ENCODE data around the gene GPC5. TPM values are rescaled to one million over a fixed set of nuclear protein-coding genes. Genes with fewer than 3 reads are reported as not detected.

Gene GPC5
- total RNA-seq, 4 donors from 2014 or later, result 0.47 TPM; not detected in 3

- TF ChIP-seq CTCF (IDR thresholded peaks at IDR 0.05), result no peak
- TF ChIP-seq POLR2A (IDR thresholded peaks at IDR 0.05), result no peak
- TF ChIP-seq EP300 (IDR thresholded peaks at IDR 0.05), result no peak
- TF ChIP-seq POLR2AphosphoS5 (IDR thresholded peaks at IDR 0.05), result no peak
- ATAC-seq, result no peak
- Histone ChIP-seq H3K27ac (no peak overlapping the region), H3K4me1 (no peaks in the 10 kb centered on the region), H3K9me3 (no peaks in the 10 kb centered on the region), H3K4me3 (no peak overlapping the region), H3K27me3 (no peaks in the 10 kb centered on the region), H3K36me3 (no peaks in the 10 kb centered on the region)
- WGBS, 2 donors (ENCODE audit: low coverage in 1 of 2), result 81 to 90% methylated on average over 3 of the region's 3 CpGs
These were observed 1224.5 kb downstream of the GPC5 start for GRCh38 chr13:92622905-92623304.

- Histone ChIP-seq H3K36me3 (no peaks in the 10 kb centered on the region), H3K4me3 (no peak overlapping the region), H3K27ac (no peak overlapping the region), H3K9me3 (no peaks in the 10 kb centered on the region), H3K4me1 (no peaks in the 10 kb centered on the region), H3K27me3 (no peaks in the 10 kb centered on the region)
- WGBS, 2 donors (ENCODE audit: low coverage in 1 of 2), result 72 to 80% methylated on average over 3 to 4 of the region's 4 CpGs
- ATAC-seq, result no peak
- TF ChIP-seq POLR2AphosphoS5 (IDR thresholded peaks at IDR 0.05), result no peak
These were observed 1227.9 kb downstream of the GPC5 start for GRCh38 chr13:92626274-92626673.

DNA sequence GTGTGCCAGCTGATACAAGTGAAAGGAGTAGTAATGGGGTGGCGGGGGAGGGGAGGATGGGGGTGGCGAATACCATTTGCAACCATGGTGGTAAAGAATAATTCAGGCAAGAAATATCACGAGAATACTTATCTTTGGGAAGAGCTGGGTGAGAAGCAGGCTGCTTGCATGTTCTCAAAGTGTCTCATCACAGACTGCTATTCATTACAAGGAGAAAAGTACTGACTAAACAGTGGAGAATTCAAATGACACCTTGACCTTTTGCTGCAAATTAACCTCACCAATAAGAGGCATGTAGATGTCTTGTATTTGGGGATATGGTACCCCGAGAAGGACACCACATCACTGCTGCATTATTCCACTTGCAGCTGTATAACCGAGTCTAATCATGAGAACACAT is 1242.5 kb downstream of the GPC5 start:
- Histone ChIP-seq H3K36me3 (no peaks in the 10 kb centered on the region), H3K27ac (no peak overlapping the region), H3K9me3 (no peaks in the 10 kb centered on the region), H3K4me1 (no peaks in the 10 kb centered on the region), H3K4me3 (no peak overlapping the region), H3K27me3 (no peaks in the 10 kb centered on the region)
- no peak for TF ChIP-seq CTCF (IDR thresholded peaks at IDR 0.05)
- no peak for TF ChIP-seq POLR2AphosphoS5 (IDR thresholded peaks at IDR 0.05)
- no peak for TF ChIP-seq POLR2A (IDR thresholded peaks at IDR 0.05)
- no peak for TF ChIP-seq EP300 (IDR thresholded peaks at IDR 0.05)
- no peak for ATAC-seq
- 73 to 76% methylated on average over 3 to 4 of the region's 5 CpGs for WGBS, 2 donors (ENCODE audit: low coverage in 1 of 2)

GRCh38 chr13:92649140-92649813 is 1250.9 kb downstream of the GPC5 start:
- no peak for ATAC-seq
- no peaks in the 10 kb centered on the region for H3K36me3 ChIP-seq
- no peaks in the 10 kb centered on the region for H3K27me3 ChIP-seq
- no peaks in the 10 kb centered on the region for H3K4me1 ChIP-seq
- H3K27ac ChIP-seq, result no peak overlapping the region
- no peaks in the 10 kb centered on the region for H3K9me3 ChIP-seq
- TF ChIP-seq POLR2AphosphoS5 (IDR thresholded peaks at IDR 0.05) (no peak), EP300 (IDR thresholded peaks at IDR 0.05) (no peak), CTCF (IDR thresholded peaks at IDR 0.05) (no peak), POLR2A (IDR thresholded peaks at IDR 0.05) (no peak)
- no peak overlapping the region for H3K4me3 ChIP-seq

GRCh38 chr13:92656103-92656502 is 1257.7 kb downstream of the GPC5 start:
- no peak for ATAC-seq
- Histone ChIP-seq H3K27ac (no peak overlapping the region), H3K27me3 (no peaks in the 10 kb centered on the region), H3K9me3 (no peaks in the 10 kb centered on the region), H3K4me3 (no peak overlapping the region), H3K36me3 (no peaks in the 10 kb centered on the region), H3K4me1 (no peaks in the 10 kb centered on the region)
- no peak for TF ChIP-seq POLR2AphosphoS5 (IDR thresholded peaks at IDR 0.05)
- TF ChIP-seq EP300 (IDR thresholded peaks at IDR 0.05), result no peak
- no peak for TF ChIP-seq CTCF (IDR thresholded peaks at IDR 0.05)
- TF ChIP-seq POLR2A (IDR thresholded peaks at IDR 0.05), result no peak
- WGBS, 2 donors (ENCODE audit: low coverage in 1 of 2), result 86 to 95% methylated on average over 1 of the region's 1 CpG
